Neutrophil (primary cell): ENCODE results near the gene PPL.
"Not testable (repeated sequence)": the region's sequence is repeated elsewhere in the genome, so short reads cannot be mapped to it uniquely, and the experiment has no call there.

Experiments used
- H3K27ac ChIP-seq: fragments of 200-600 bp; sonication (generic); 2 replicates; pipeline ENCODE4 v1.5.1; 2016; ENCODE audit warnings: mild to moderate bottlenecking, moderate library complexity
- H3K27me3 ChIP-seq: fragments of 200-600 bp; sonication (generic); 2 replicates; pipeline ENCODE4 v1.6.0; 2016; ENCODE audit warnings: mild to moderate bottlenecking
- H3K36me3 ChIP-seq: fragments of 200-600 bp; sonication (generic); 2 replicates; pipeline ENCODE4 v1.5.1; 2017
- H3K4me1 ChIP-seq, 2 experiments: fragments of 200-600 bp in 1 of 2; sonication (generic) in 1 of 2; 1 replicate in 1 of 2; 2 replicates in 1 of 2; pipeline versions ENCODE4 v1.5.1 to v1.6.1; 2013 to 2016; ENCODE audit warnings: low read depth in 1 of 2, low read length in 1 of 2, mild to moderate bottlenecking in 1 of 2, moderate library complexity in 1 of 2; ENCODE audit not compliant: control insufficient read depth in 1 of 2, insufficient read depth in 1 of 2
- H3K4me3 ChIP-seq, 2 experiments: fragments of 200-600 bp in 1 of 2; sonication (generic) in 1 of 2; 1 replicate in 1 of 2; 2 replicates in 1 of 2; pipeline ENCODE4 v1.5.1; 2013 to 2016; ENCODE audit warnings: low read depth in 1 of 2, low read length in 1 of 2, mild to moderate bottlenecking in 1 of 2, moderate library complexity in 1 of 2
- H3K9me3 ChIP-seq: fragments of 200-600 bp; sonication (generic); 2 replicates; pipeline ENCODE4 v1.5.1; 2016
- TF ChIP-seq, protein P1 (sequence below): fragments of 200-600 bp; sonication (generic); IDR thresholded peaks from 2 replicates; pipeline ENCODE4 v1.5.1; 2016; ENCODE audit warnings: antibody characterized with exemption

Gene PPL

DNA sequence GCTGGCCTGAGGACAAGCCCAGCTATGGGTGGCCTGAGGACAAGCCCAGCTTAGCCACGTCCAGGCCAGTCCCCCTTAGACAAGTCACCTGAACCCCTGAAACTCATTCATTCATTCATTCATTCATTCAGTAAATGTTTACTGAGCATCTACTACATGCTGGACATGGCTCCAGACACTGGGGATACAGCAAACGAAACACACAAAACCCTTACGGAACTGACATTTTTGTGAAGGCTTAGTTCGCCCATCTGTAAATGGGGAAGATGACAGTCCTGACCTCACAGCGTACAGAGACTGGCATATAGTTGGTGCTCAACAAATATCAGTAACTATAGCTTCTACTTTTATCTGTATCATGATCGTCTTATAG is 37.5 kb downstream of the PPL start:
- peaks cover 15% of the 10 kb centered on the region for H3K27me3 ChIP-seq
- H3K4me3 ChIP-seq = no peak overlapping the region
- TF ChIP-seq, protein P1, sequence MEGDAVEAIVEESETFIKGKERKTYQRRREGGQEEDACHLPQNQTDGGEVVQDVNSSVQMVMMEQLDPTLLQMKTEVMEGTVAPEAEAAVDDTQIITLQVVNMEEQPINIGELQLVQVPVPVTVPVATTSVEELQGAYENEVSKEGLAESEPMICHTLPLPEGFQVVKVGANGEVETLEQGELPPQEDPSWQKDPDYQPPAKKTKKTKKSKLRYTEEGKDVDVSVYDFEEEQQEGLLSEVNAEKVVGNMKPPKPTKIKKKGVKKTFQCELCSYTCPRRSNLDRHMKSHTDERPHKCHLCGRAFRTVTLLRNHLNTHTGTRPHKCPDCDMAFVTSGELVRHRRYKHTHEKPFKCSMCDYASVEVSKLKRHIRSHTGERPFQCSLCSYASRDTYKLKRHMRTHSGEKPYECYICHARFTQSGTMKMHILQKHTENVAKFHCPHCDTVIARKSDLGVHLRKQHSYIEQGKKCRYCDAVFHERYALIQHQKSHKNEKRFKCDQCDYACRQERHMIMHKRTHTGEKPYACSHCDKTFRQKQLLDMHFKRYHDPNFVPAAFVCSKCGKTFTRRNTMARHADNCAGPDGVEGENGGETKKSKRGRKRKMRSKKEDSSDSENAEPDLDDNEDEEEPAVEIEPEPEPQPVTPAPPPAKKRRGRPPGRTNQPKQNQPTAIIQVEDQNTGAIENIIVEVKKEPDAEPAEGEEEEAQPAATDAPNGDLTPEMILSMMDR = no peak
- H3K4me1 ChIP-seq = peaks cover 5 to 15% of the 10 kb centered on the region in 2 experiments
- H3K9me3 ChIP-seq = no peaks in the 10 kb centered on the region
- no peaks in the 10 kb centered on the region for H3K36me3 ChIP-seq
- no peak overlapping the region for H3K27ac ChIP-seq

DNA sequence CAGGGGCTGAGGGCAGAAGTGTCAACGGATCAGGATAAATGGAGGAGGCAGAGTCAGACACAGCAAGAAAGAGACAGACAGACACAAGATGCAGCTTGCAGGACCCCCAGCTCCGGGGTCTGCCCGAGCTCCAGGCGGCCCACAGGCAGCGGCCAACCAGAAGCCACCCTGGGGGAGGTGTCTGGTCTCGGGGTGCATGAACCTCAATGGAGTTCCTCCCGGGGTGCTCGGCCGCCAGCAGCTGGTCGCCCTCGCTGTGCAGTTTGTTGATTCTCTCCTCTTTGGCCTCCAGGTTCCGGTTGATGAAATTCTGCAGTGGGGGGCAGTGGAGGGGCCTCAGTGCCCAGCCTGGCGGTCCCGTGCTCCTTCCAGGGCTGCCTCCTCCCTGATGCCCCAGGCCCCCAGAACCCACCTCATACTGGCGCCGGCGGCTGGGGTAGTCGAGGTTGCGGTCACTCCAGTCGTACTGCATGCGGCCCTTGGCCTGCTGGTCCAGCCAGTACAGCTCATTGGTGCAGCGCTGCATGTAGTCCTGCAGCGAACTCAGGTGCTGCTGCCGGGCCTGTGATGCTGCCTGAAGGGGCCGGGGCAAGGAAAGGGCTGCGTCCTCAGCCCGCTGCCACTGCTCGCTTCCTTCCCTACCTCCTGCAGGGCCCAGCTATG is 38.0 kb downstream of the PPL start:
- Histone ChIP-seq H3K4me3 (no peak overlapping the region), H3K9me3 (no peaks in the 10 kb centered on the region), H3K36me3 (no peaks in the 10 kb centered on the region), H3K27ac (no peak overlapping the region), H3K27me3 (peaks cover 9% of the 10 kb centered on the region), H3K4me1 (peaks cover 5 to 15% of the 10 kb centered on the region in 2 experiments)
- TF ChIP-seq, protein P1 = no peak

DNA sequence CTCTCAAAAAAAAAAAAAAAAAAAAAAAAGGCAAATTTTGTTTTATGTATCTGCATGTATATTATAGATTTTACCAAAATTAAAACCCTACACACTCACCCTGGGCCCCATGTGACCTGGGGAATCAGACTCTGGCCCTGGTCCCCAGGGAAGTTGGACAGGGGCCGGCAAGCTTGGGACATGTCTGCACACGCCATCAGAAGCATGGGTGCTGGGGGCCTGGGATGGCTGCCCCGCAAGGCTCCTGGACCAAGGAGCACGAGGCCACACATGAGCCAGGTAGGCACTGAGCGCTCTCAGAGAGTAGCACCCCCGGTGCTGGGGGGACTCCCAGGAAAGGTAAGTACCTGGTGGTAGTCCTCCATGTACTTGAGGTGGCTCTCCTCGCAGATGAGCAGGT is 39.6 kb downstream of the PPL start:
- Histone ChIP-seq H3K36me3 (peaks cover 5% of the 10 kb centered on the region), H3K27ac (no peak overlapping the region), H3K9me3 (no peaks in the 10 kb centered on the region), H3K4me3 (no peak overlapping the region), H3K27me3 (no peaks in the 10 kb centered on the region), H3K4me1 (peaks cover 5 to 15% of the 10 kb centered on the region in 2 experiments)
- TF ChIP-seq, protein P1 = no peak

DNA sequence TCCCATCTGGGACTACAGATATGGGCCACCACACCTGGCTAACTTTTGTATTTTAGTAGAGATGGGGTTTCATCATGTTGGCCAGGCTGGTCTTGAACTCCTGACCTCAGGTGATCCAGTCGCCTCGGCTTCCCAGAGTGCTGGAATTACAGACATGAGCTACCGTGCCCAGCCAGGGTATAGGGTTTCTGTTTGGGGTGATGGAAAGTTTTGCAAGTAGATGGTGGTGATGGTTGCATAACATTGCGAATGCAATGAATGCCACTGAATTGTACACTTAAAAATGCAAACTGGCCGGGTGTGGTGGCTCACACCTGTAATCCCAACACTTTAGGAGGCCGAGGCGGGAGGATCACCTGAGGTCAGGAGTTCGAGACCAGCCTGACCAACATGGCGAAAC is 40.2 kb downstream of the PPL start:
- H3K27me3 ChIP-seq, H3K27ac ChIP-seq: not testable (repeated sequence)
- peaks cover 11% of the 10 kb centered on the region for H3K36me3 ChIP-seq

DNA sequence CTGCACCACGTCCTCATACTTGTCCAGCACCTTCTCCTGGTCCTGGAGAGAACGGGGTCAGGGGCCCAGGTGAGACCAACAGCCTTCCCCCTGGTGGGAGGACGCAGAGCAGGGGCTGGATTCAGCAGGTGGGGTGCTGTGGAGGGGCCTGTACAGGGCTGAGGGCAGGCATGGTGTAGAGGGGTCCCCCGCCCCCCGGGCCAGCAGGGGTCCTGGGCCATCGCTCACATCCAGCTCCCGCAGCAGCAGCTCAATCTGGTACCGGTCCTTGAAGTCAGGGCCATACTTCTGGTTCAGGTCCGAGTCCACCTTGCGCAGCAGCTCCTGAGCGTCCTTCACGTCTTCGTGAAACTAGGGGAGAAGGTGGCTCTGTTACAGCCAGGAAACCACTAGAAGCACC is 41.6 kb downstream of the PPL start:
- Histone ChIP-seq H3K36me3 (peaks cover 23% of the 10 kb centered on the region), H3K4me1 (peaks cover 5 to 12% of the 10 kb centered on the region in 2 experiments), H3K27me3 (no peaks in the 10 kb centered on the region), H3K27ac (no peak overlapping the region), H3K4me3 (no peak overlapping the region), H3K9me3 (no peaks in the 10 kb centered on the region)
- TF ChIP-seq, protein P1 = no peak

More for the DNA sequence above, 40.2 kb downstream of the PPL start:
- not testable (repeated sequence) for H3K9me3 ChIP-seq, H3K4me3 ChIP-seq
- H3K4me1 ChIP-seq = peaks cover 5 to 15% of the 10 kb centered on the region in 2 experiments

DNA sequence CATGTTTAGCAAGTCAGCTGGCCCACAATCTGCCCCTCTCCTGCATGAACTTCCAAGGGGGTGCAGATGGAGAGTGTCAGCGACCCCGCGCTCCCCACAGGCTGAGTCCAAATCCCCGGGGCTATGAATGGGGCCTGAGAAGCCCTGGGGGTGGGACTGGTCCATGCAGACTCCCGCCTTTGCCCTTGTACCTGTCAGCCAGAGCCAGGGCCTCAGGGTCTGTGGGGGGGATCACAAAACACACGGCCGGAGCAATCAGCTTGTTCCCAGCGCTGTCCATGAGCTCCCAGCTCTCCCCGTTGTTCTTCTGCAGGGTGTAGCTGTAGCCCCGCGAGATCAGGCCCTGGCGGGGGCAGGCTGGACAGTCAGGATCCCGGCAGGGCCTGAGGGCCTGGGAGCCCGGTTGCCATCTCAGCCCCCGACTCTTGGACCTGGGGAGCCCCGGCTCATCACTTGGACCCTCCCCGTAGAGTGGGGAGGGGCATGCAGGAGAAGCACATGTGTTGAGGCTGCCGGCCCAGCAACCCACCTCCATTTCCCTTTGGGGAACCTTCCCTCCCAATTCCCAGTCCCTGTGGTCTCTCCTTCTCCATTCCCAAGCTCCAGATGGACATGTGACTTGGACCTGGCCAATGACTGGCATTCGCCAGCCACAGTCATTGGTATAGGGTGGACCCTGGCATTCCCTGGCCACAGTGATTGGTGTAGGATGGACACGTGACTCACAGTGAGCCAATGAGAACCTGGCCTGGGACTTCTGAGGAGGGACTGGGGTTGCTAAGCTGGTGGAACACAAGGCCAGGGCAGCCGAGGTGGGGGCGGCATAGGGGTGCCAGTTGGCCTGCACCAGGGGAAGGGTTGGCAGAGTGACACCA is 42.4 kb downstream of the PPL start:
- Histone ChIP-seq H3K9me3 (no peaks in the 10 kb centered on the region), H3K27me3 (no peaks in the 10 kb centered on the region), H3K27ac (no peak overlapping the region), H3K4me1 (peaks cover 5% of the 10 kb centered on the region in 2 experiments), H3K36me3 (peaks cover 31% of the 10 kb centered on the region), H3K4me3 (no peak overlapping the region)
- TF ChIP-seq, protein P1 = no peak
